ACC112 (cell line): ENCODE measurements around the gene NOD1.
"Not testable (repeated sequence)": the region's sequence is repeated elsewhere in the genome, so short reads cannot be mapped to it uniquely, and the experiment has no call there.

Experiments
- H2AFZ ChIP-seq: fragments of 200-600 bp; sonication (generic); one replicate; pipeline ENCODE4 v1.6.0; 2017; ENCODE audit warnings: antibody characterized with exemption, low read length; ENCODE audit not compliant: unreplicated experiment
- H3K27ac ChIP-seq: fragments of 200-600 bp; sonication (generic); 2 replicates; pipeline ENCODE4 v1.5.1; 2014; ENCODE audit warnings: low read depth, mild to moderate bottlenecking, antibody characterized with exemption, low read length, moderate library complexity
- H3K27me3 ChIP-seq: fragments of 200-600 bp; sonication (generic); 2 replicates; pipeline ENCODE4 v1.6.1; 2014; ENCODE audit warnings: mild to moderate bottlenecking, antibody characterized with exemption, low read length, moderate library complexity, mixed read lengths; ENCODE audit not compliant: insufficient read depth
- H3K36me3 ChIP-seq: fragments of 200-600 bp; sonication (generic); 2 replicates; pipeline ENCODE4 v1.6.1; 2016; ENCODE audit warnings: mild to moderate bottlenecking, antibody characterized with exemption, low read length, moderate library complexity, mixed read lengths; ENCODE audit not compliant: insufficient read depth
- H3K4me1 ChIP-seq: fragments of 200-600 bp; sonication (generic); one replicate; pipeline ENCODE4 v1.6.1; 2016; ENCODE audit warnings: low read length, mixed read lengths; ENCODE audit not compliant: insufficient read depth, unreplicated experiment, control insufficient read depth
- H3K4me3 ChIP-seq: fragments of 200-600 bp; sonication (generic); 2 replicates; pipeline ENCODE4 v1.5.1; 2014; ENCODE audit warnings: mild to moderate bottlenecking, low read depth, low read length
- H3K79me2 ChIP-seq: fragments of 200-600 bp; sonication (generic); one replicate; pipeline ENCODE4 v1.6.0; 2016; ENCODE audit warnings: low read length; ENCODE audit not compliant: control insufficient read depth, unreplicated experiment, insufficient read depth

NOD1 gene

DNA sequence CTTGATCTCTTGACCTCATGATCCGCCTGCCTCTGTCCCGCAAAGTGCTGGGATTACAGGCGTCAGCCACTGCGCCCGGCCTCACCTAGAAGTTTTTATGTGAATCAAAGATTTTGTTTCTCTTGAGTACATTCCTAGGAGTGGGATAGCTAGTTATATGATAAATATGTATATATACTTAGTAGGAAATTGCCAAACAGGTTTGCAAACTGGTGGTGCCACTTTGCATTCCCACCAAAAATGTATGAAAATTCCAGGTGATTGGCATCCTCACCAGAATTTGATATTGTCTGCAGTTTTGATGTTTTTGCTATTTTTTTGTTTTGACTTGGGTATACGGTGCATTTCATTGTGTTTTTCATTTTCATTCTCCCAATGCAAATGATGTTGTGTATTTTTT is 86.8 kb downstream of the NOD1 start:
- no peak overlapping the region for H3K4me3 ChIP-seq
- no peak overlapping the region for H2AFZ ChIP-seq
- no peaks in the 10 kb centered on the region for H3K4me1 ChIP-seq
- H3K27me3 ChIP-seq, result no peaks in the 10 kb centered on the region
- H3K36me3 ChIP-seq, result no peaks in the 10 kb centered on the region
- H3K27ac ChIP-seq, result no peak overlapping the region
- H3K79me2 ChIP-seq, result no peaks in the 10 kb centered on the region

DNA sequence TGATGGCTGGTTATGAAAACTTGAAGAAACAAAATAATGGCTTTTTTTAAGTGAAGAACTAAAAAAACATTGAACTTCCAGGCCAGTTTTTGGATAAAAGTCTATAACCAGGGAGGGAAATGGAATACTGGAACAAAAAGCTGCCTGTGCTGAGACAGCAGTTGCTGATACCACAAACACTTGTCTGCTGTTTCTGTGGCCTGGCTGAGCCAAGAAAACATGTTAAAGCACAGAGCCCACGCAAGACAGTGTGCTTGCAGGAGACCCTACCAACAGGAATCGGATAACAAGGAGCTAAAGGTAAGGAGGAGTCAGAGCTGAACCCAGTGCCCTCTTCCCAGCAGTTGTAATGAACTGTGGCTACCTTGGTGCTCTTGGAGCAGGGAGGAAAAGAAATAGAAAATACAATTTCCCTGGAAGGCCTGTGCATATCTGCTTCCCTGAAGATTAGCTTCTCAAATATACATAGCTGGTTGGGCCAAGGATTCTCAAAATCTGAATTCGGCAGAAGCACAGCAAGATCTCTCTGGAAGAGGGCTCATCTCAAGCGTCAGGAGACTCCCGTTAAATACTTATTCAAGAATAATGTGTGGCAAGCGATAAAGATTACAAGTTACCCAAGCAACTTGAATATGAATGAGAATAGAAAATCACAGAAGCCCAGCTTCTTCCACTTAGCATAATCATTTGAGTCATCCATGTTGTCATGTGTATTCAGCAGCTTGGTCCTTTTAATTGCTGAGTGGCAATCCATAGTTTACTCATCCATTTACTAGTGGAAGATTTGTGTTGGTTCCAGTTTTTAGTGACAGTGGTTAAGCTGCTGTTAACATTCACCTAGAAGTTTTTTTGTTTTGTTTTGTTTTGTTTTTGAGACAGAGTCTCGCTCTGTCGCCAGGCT is 87.6 kb downstream of the NOD1 start:
- Histone ChIP-seq H3K79me2 (no peaks in the 10 kb centered on the region), H3K36me3 (no peaks in the 10 kb centered on the region), H3K4me1 (no peaks in the 10 kb centered on the region), H3K27ac (no peak overlapping the region), H3K4me3 (no peak overlapping the region), H3K27me3 (no peaks in the 10 kb centered on the region), H2AFZ (no peak overlapping the region)

DNA sequence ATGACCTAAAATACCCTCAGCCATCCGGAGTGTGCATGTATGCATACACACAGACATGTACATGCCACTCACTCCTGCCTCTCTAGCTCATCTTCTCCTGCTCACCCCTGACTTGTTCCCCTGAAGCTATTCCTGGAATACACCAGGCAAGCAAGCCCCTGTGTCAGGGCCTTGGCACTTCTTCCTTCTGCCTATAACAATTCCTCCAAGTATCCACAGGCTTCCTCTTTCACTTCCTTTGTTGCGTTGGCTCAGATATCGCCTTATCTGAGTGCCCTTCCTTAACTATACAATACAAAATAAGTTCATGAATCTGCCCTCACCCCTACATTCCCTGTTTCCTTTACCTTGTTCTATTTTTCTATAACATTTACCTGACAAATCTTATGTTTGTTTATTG is 88.8 kb downstream of the NOD1 start:
- Histone ChIP-seq H3K4me1 (no peaks in the 10 kb centered on the region), H3K36me3 (no peaks in the 10 kb centered on the region), H3K79me2 (no peaks in the 10 kb centered on the region), H2AFZ (no peak overlapping the region), H3K27me3 (no peaks in the 10 kb centered on the region), H3K4me3 (no peak overlapping the region), H3K27ac (no peak overlapping the region)

DNA sequence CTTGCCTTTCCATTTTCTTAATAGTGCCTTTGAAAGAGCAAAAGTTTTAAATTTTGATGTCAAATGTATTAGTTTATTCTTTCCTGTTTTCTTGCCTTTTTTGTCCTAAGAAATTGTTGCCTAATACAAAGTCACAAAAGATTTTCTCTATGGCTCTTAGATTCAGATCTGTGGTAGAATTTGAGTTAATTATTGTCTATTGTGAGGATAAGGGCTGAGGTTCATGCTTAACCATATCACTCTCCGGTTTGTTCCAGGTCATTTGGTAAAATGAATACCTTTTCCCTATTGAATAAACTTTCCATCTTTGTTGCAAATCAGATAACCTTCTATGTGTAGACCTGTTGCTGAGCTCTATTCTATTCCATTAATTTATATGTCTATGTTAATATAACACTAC is 96.0 kb downstream of the NOD1 start:
- no peak overlapping the region for H3K27ac ChIP-seq
- no peaks in the 10 kb centered on the region for H3K79me2 ChIP-seq
- H3K36me3 ChIP-seq, result no peaks in the 10 kb centered on the region
- H3K27me3 ChIP-seq, result no peaks in the 10 kb centered on the region
- no peak overlapping the region for H2AFZ ChIP-seq
- no peak overlapping the region for H3K4me3 ChIP-seq
- peaks cover 2% of the 10 kb centered on the region for H3K4me1 ChIP-seq

DNA sequence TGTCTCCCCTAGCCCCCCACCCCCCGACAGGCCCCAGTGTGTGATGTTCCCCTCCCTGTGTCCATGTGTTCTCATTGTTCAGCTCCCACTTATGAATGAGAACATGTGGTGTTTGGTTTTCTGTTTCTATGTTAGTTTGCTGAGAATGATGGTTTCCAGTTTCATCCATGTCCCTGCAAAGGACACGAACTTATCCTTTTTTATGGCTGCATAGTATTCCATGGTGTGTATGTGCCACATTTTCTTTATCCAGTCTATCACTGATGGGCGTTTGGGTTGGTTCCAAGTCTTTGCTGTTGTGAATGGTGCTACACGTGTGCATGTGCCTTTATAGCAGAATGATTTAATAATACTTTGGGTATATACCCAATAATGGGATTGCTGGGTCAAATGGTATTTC is 97.8 kb downstream of the NOD1 start:
- not testable (repeated sequence) for H3K27ac ChIP-seq, H3K4me3 ChIP-seq, H2AFZ ChIP-seq, H3K27me3 ChIP-seq, H3K4me1 ChIP-seq, H3K79me2 ChIP-seq, H3K36me3 ChIP-seq

DNA sequence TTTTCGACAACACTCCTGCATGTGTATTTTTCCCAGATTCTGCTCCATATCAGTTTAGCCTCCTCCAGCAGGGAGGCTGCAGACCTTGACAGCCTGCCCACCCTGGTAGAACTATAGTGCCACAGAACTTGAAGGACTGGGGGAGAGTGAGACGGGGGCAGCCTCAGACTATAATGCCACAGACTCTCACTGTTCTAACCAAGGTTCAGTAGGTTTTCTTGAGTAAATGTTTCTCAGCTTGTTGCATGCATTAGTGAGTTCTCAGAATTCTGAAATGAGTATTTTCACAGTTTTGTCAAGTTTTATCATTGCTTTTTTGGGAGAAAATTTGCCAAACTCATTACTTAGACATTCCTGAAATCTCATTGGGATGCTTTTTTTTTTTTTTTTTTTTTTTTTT is 98.3 kb downstream of the NOD1 start:
- Histone ChIP-seq H3K27ac (no peak overlapping the region), H3K36me3 (no peaks in the 10 kb centered on the region), H3K4me3 (no peak overlapping the region), H3K79me2 (no peaks in the 10 kb centered on the region), H3K4me1 (peaks cover 2% of the 10 kb centered on the region), H2AFZ (no peak overlapping the region), H3K27me3 (no peaks in the 10 kb centered on the region)

DNA sequence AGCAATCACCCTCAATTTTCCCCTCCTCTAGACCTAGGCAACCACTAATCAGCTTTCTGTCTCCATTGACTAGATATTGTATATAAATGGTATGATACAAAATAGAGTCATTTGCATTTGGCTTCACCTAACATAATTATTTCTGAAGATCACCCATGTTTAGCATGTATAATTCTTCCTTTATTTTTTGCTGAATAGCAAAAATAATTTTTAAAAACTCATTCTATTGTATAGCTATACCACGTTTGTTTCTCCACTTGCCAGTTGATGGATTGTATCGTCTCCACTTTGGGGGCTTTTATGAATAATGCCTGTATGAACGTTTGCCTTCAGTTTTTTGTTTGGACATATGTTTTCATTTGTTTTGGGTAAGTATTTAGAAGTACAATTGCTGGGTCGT is 98.8 kb downstream of the NOD1 start:
- Histone ChIP-seq H3K36me3 (no peaks in the 10 kb centered on the region), H3K4me1 (peaks cover 2% of the 10 kb centered on the region), H2AFZ (no peak overlapping the region), H3K27ac (no peak overlapping the region), H3K4me3 (no peak overlapping the region), H3K79me2 (no peaks in the 10 kb centered on the region), H3K27me3 (no peaks in the 10 kb centered on the region)

DNA sequence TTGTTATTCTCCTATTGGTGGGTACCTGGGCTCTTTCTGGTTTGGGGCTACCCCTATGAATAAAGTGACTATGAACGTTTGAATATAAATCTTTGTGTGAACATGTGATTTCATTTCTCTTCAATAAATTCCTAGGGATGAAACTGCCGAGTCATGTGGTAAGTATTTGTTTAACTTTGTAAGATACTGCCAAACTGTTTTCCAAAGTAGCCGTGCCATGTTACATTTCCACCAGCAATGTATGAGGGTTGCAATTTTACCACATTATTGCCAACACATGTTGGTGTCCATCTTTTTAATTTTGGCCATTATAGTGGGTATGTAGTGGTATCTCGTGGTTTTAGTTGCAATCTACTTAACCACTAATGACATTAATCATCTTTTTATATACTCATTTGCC is 99.5 kb downstream of the NOD1 start:
- Histone ChIP-seq H3K36me3 (no peaks in the 10 kb centered on the region), H3K27me3 (no peaks in the 10 kb centered on the region), H3K4me1 (peaks cover 2% of the 10 kb centered on the region), H3K27ac (no peak overlapping the region), H2AFZ (no peak overlapping the region), H3K79me2 (no peaks in the 10 kb centered on the region), H3K4me3 (no peak overlapping the region)

DNA sequence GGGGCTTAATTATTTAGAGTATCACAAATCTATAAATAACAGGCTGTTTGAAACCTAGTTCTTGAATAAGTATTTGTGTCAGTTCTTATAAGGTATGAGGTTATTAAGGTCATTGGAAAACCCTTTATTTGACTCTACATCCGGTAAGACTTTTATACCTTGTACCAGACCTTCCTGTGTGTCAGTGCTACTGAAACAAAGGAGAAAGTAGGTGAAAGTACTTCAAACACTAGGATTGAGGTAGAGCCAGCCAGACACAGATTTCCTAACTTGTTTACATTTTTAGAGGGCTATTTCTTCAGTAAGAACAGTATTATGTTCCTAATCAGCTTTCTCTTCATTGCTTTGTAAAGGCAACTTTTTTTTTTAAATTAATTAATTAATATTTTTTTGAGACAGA is 100.3 kb downstream of the NOD1 start:
- Histone ChIP-seq H3K27me3 (no peaks in the 10 kb centered on the region), H3K27ac (no peak overlapping the region)

More for the DNA sequence above, 100.3 kb downstream of the NOD1 start:
- no peak overlapping the region for H2AFZ ChIP-seq
- H3K4me1 ChIP-seq, result peaks cover 2% of the 10 kb centered on the region
- H3K4me3 ChIP-seq, result no peak overlapping the region
- H3K79me2 ChIP-seq, result no peaks in the 10 kb centered on the region
- no peaks in the 10 kb centered on the region for H3K36me3 ChIP-seq
